Prostate gland (tissue), 2 donors: Measurements from ENCODE around the gene VSIG2.
A peak's percentile ranks its signal among the peaks of the same experiment; 100 is the strongest.

Experiments used
- POLR2A ChIP-seq: fragments of 450-650 bp; IDR thresholded peaks from one replicate; pipeline ENCODE4 v1.6.1; 2016; ENCODE audit warnings: antibody characterized with exemption, mild to moderate bottlenecking
- POLR2AphosphoS5 ChIP-seq: sonication (generic); formaldehyde crosslinking; IDR thresholded peaks from one replicate; pipeline ENCODE4 v1.6.1; 2017; ENCODE audit warnings: antibody characterized with exemption
- TF ChIP-seq, protein P1 (sequence below), 4 experiments: fragments of 200-600 bp in 2 of 4; fragments of 450-650 bp in 2 of 4; sonication (generic) in 2 of 4; IDR thresholded peaks; 1 replicate in 3 of 4; 2 replicates in 1 of 4; pipeline ENCODE4 v1.5.1; 2016 to 2019; ENCODE audit warnings: antibody characterized with exemption in 4 of 4, mild to moderate bottlenecking in 2 of 4, moderate library complexity in 2 of 4

DNA sequence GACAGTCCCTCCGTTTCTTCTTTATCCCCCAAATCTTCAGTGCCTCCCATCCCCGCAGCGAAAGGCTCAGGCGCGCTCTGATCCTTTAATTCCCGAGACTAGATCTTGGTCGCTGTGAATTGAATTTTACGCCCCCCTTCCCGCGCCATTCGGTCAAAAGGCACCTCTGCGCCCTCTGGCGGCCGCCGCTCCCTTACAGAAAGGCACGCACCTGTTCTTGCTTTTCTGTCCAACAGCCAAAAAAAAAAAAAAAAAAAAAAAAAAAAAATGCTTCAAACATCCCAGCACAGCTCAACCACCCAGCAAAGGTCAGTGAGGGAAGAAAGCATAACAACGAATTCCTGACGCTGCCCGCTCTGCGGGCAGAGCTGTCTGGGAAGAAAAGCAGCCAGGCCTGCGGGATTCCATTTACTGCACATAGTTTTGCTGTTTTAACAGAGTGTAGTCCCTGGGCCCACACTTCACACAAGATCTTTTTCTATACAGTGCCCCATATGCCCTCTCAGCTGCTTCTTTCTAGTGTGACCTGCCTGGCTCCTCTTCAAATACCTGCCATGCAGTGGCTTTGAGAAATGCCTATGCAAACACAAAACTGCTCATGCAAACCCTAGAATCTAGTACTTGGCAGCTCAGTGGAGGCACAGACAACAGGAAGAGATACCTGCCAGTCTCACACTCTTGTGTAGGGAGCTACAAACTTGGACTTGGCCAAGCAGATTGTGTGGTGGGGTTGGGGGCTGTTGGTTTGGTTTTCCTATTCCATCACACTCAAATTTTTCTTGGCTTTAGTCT lies 11.3 kb upstream of the VSIG2 start:
- TF ChIP-seq, protein P1, sequence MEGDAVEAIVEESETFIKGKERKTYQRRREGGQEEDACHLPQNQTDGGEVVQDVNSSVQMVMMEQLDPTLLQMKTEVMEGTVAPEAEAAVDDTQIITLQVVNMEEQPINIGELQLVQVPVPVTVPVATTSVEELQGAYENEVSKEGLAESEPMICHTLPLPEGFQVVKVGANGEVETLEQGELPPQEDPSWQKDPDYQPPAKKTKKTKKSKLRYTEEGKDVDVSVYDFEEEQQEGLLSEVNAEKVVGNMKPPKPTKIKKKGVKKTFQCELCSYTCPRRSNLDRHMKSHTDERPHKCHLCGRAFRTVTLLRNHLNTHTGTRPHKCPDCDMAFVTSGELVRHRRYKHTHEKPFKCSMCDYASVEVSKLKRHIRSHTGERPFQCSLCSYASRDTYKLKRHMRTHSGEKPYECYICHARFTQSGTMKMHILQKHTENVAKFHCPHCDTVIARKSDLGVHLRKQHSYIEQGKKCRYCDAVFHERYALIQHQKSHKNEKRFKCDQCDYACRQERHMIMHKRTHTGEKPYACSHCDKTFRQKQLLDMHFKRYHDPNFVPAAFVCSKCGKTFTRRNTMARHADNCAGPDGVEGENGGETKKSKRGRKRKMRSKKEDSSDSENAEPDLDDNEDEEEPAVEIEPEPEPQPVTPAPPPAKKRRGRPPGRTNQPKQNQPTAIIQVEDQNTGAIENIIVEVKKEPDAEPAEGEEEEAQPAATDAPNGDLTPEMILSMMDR (IDR thresholded peaks at IDR 0.05): peak; percentile 46 to 73 (median 66)
- TF ChIP-seq POLR2A (no peak), POLR2AphosphoS5 (peak; percentile 31)
